Measurements from ENCODE around the gene SERPINB5. TPM values are rescaled to one million over a fixed set of nuclear protein-coding genes. Genes with fewer than 3 reads are reported as not detected.

The SERPINB5 gene
- total RNA-seq, 1 experiment from 2014 or later = 0.11 TPM

- intact Hi-C loops (cut with micrococcal nuclease; ENCODE audit: unreplicated experiment) = loop anchor here (10.0 kb wide), 2 partner anchors 59 to 861 kb away; no protein-coding TSS in a partner anchor
- TF ChIP-seq CTCF (conservative IDR thresholded peaks at IDR 0.05; ENCODE audit: low read depth, low read length) = no peak
- no peak for TF ChIP-seq EZH2 (IDR thresholded peaks at IDR 0.05; ENCODE audit: borderline replicate concordance, low read depth, low read length, poor library complexity, severe bottlenecking)
- Histone ChIP-seq H3K36me3 (ENCODE audit: insufficient read depth, low read length, poor library complexity, severe bottlenecking) (no peaks in the 10 kb centered on the region), H3K27ac (ENCODE audit: low read depth, low read length, poor library complexity, severe bottlenecking) (no peak overlapping the region), H3K27me3 (replicated peaks; ENCODE audit: insufficient read depth, low read depth, low read length, poor library complexity) (no peaks in the 10 kb centered on the region), H3K9me3 (ENCODE audit: low read depth, low read length, poor library complexity, severe bottlenecking) (no peaks in the 10 kb centered on the region), H3K4me1 (ENCODE audit: insufficient read depth, low read length, poor library complexity, severe bottlenecking) (peaks cover 11% of the 10 kb centered on the region), H3K4me3 (ENCODE audit: low read depth, low read length, poor library complexity, severe bottlenecking) (no peak overlapping the region)
- DNase-seq (ENCODE audit: low spot score) = no peak
- POLR2A ChIA-PET (ENCODE audit: low non-redundant PET) = no interaction called here
- no TSS peak for BruUV-seq (replicated peaks)
- CTCF ChIA-PET = no interaction called here
These were observed 30.5 kb upstream of the SERPINB5 start for GRCh38 chr18:63446266-63446665.

- ChIA-PET POLR2A (ENCODE audit: low non-redundant PET) (no interaction called here), CTCF (no interaction called here)
- Histone ChIP-seq H3K27ac (ENCODE audit: low read depth, low read length, poor library complexity, severe bottlenecking) (no peak overlapping the region), H3K4me3 (ENCODE audit: low read depth, low read length, poor library complexity, severe bottlenecking) (no peak overlapping the region), H3K36me3 (ENCODE audit: insufficient read depth, low read length, poor library complexity, severe bottlenecking) (no peaks in the 10 kb centered on the region), H3K27me3 (replicated peaks; ENCODE audit: insufficient read depth, low read depth, low read length, poor library complexity) (no peaks in the 10 kb centered on the region), H3K4me1 (ENCODE audit: insufficient read depth, low read length, poor library complexity, severe bottlenecking) (peaks cover 11% of the 10 kb centered on the region), H3K9me3 (ENCODE audit: low read depth, low read length, poor library complexity, severe bottlenecking) (no peaks in the 10 kb centered on the region)
- no TSS peak for BruUV-seq (replicated peaks)
- TF ChIP-seq CTCF (conservative IDR thresholded peaks at IDR 0.05; ENCODE audit: low read depth, low read length) (no peak), EZH2 (IDR thresholded peaks at IDR 0.05; ENCODE audit: borderline replicate concordance, low read depth, low read length, poor library complexity, severe bottlenecking) (no peak)
- no peak for DNase-seq (ENCODE audit: low spot score)
- intact Hi-C loops (cut with micrococcal nuclease; ENCODE audit: unreplicated experiment) = loop anchor here (10.0 kb wide), 2 partner anchors 58 to 862 kb away; no protein-coding TSS in a partner anchor
These were observed 29.7 kb upstream of the SERPINB5 start for GRCh38 chr18:63447066-63447465.

GRCh38 chr18:63449426-63449825, 27.3 kb upstream of the SERPINB5 start:
- Histone ChIP-seq H3K4me1 (ENCODE audit: insufficient read depth, low read length, poor library complexity, severe bottlenecking) (peaks cover 9% of the 10 kb centered on the region), H3K27me3 (replicated peaks; ENCODE audit: insufficient read depth, low read depth, low read length, poor library complexity) (no peaks in the 10 kb centered on the region), H3K9me3 (ENCODE audit: low read depth, low read length, poor library complexity, severe bottlenecking) (no peaks in the 10 kb centered on the region), H3K27ac (ENCODE audit: low read depth, low read length, poor library complexity, severe bottlenecking) (no peak overlapping the region), H3K36me3 (ENCODE audit: insufficient read depth, low read length, poor library complexity, severe bottlenecking) (no peaks in the 10 kb centered on the region), H3K4me3 (ENCODE audit: low read depth, low read length, poor library complexity, severe bottlenecking) (no peak overlapping the region)
- BruUV-seq (replicated peaks) = no TSS peak
- CTCF ChIA-PET = no interaction called here
- no peak for DNase-seq (ENCODE audit: low spot score)
- POLR2A ChIA-PET (ENCODE audit: low non-redundant PET) = no interaction called here
- TF ChIP-seq CTCF (conservative IDR thresholded peaks at IDR 0.05; ENCODE audit: low read depth, low read length) (no peak), EZH2 (IDR thresholded peaks at IDR 0.05; ENCODE audit: borderline replicate concordance, low read depth, low read length, poor library complexity, severe bottlenecking) (no peak)
- intact Hi-C loops (cut with micrococcal nuclease; ENCODE audit: unreplicated experiment) = loop anchor here (10.0 kb wide), 2 partner anchors 55 to 865 kb away; no protein-coding TSS in a partner anchor
